ENCODE results near the gene DCP1B.

The DCP1B gene

DNA sequence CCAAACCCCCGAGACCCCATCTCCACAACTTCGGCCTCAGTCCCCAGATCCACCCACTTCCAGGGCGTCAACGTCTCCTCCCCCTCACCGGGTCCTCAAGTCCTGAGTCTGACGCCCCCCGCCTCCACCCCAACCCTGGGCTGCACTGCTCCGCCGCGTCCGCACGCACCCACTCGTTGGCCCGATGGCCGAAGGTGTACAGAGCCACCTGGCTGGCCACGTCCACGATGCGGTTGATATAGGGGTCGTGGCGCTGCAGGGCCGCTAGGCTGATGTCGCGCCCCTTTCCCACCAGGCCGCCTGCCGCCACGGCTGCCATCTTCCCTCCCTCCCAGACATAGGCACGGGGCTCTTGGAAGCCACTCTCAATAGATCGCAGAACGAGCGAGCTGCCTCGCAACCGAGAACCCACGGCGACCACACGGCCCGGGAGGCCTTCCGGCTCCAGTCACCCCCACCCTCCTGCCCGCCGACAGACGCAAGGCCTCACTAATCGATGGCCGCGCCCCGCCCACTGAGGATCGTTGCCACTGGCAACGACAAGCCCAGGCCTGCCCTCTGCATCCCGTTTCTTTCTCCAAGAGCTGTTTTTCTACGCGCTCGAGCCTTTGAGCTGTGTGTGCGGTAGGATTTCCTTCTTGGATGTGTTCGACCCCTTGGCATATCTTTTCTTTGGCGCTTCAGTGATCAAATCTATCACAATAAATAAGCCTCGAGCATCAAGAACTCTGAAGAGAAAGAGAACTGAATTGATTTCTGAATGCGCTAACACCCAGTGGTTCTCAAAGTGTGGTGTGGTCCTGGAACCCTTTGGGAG lies at the start of gene DCP1B:
Gene DCP1B (minus strand): TSS at position 345 of the 817 bp plus-strand sequence. CDS start 26 bp downstream, at position 319.
- H3K36me3 ChIP-seq (ENCODE audit: control insufficient read depth, insufficient read depth, low read length): no peaks in the 10 kb centered on the region
- no peaks in the 10 kb centered on the region for H3K4me1 ChIP-seq (ENCODE audit: control insufficient read depth, insufficient read depth, low read length)
- WGBS (ENCODE audit: insufficient coverage, insufficient read length): no CpG with 5 or more reads among the region's 55 CpGs
- DNase-seq (ENCODE audit: low read depth, low spot score): peak; percentile 88
- H3K9me3 ChIP-seq (ENCODE audit: control insufficient read depth, insufficient read depth, low read length): no peaks in the 10 kb centered on the region
- H3K4me3 ChIP-seq (ENCODE audit: low read length): peak within 1 kb of the TSS; percentile 83
- H3K27ac ChIP-seq (ENCODE audit: low read length): no peak within 1 kb of the TSS
- no peaks in the 10 kb centered on the region for H3K27me3 ChIP-seq (ENCODE audit: control insufficient read depth, insufficient read depth, low read length)

DNA sequence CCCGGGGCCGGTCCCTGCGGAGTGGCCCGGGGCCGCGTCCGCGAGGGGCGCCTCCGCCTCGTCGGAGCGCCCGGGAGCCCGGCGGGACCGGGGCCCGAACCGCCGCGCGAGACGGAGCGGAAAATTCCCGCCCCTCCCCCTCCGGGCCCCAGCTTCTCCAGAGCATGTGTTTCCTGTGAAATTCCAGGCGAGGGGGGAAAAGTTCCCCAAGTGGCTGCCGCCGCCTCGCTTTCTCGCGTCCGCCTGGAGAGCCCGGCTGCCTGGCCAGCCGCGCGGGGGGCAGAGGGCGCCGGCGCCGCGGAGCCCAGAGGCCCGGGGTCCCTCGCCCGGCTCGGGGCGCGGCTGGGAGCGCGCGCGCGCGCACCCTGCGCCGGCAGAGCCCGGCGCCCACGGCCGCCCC lies 49.4 kb upstream of the DCP1B start:
- Histone ChIP-seq H3K27me3 (ENCODE audit: control insufficient read depth, insufficient read depth, low read length) (peaks cover 29% of the 10 kb centered on the region), H3K36me3 (ENCODE audit: control insufficient read depth, insufficient read depth, low read length) (no peaks in the 10 kb centered on the region; the same call in 1 of the 2 replicates), H3K4me3 (ENCODE audit: low read length) (peak overlapping the region; percentile 45; the same call in 1 of the 2 replicates), H3K9me3 (ENCODE audit: control insufficient read depth, insufficient read depth, low read length) (no peaks in the 10 kb centered on the region), H3K27ac (ENCODE audit: low read length) (no peak overlapping the region), H3K4me1 (ENCODE audit: control insufficient read depth, insufficient read depth, low read length) (0 out of 2 replicates have a peak, but pooled peaks cover 1% of the 10 kb centered on the region)
- DNase-seq (ENCODE audit: low read depth, low spot score): no peak
- no CpG with 5 or more reads among the region's 60 CpGs for WGBS (ENCODE audit: insufficient coverage, insufficient read length)

DNA sequence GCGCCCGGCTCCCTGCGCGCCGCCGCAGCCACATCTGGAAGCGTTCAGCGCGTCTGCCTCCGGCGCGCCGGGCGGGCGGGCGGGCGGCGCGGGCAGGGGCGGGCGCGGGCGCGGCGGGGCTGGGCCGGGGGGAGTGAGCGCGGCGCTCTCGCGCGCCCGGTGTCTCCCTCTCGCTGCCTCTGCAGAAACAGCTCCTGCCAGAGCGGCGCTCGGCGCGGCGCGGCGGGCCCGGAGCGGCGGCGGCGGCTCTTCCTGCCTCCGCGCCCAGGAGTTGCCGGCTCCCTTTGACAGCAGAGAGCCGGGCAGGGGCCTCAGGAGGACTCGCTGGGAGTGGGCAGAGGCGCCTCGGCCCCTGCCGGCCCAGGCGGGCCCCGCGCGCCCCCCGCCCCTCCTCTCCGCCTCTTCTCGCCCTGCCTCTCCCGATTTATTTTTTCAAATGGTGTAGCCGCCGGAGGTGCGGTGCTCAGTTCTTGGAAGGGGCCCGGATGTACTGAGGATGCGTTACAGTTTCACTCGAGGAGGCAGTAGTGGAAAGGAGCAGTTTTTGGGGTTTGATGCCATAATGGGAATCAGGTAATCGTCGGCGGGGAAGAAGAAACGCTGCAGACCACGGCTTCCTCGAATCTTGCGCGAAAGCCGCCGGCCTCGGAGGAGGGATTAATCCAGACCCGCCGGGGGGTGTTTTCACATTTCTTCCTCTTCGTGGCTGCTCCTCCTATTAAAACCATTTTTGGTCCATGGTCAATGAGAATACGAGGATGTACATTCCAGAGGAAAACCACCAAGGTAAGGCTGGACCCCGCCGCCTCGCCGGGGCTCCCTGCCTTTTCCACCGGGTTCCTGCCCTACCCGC lies 48.8 kb upstream of the DCP1B start, which contains the start of gene CACNA1C:
Gene CACNA1C (plus strand): TSS at position 162 of the 853 bp plus-strand sequence. CDS start 576 bp downstream, at position 738.
- no peaks in the 10 kb centered on the region for H3K9me3 ChIP-seq (ENCODE audit: control insufficient read depth, insufficient read depth, low read length)
- DNase-seq (ENCODE audit: low read depth, low spot score): no peak
- WGBS (ENCODE audit: insufficient coverage, insufficient read length): no CpG with 5 or more reads among the region's 90 CpGs
- peak within 1 kb of the TSS; percentile 45; the same call in 1 of the 2 replicates for H3K4me3 ChIP-seq (ENCODE audit: low read length)
- no peaks in the 10 kb centered on the region; the same call in 1 of the 2 replicates for H3K36me3 ChIP-seq (ENCODE audit: control insufficient read depth, insufficient read depth, low read length)
- peaks cover 1% of the 10 kb centered on the region; the same call in 1 of the 2 replicates for H3K4me1 ChIP-seq (ENCODE audit: control insufficient read depth, insufficient read depth, low read length)
- H3K27me3 ChIP-seq (ENCODE audit: control insufficient read depth, insufficient read depth, low read length): peaks cover 29% of the 10 kb centered on the region
- H3K27ac ChIP-seq (ENCODE audit: low read length): no peak within 1 kb of the TSS

DNA sequence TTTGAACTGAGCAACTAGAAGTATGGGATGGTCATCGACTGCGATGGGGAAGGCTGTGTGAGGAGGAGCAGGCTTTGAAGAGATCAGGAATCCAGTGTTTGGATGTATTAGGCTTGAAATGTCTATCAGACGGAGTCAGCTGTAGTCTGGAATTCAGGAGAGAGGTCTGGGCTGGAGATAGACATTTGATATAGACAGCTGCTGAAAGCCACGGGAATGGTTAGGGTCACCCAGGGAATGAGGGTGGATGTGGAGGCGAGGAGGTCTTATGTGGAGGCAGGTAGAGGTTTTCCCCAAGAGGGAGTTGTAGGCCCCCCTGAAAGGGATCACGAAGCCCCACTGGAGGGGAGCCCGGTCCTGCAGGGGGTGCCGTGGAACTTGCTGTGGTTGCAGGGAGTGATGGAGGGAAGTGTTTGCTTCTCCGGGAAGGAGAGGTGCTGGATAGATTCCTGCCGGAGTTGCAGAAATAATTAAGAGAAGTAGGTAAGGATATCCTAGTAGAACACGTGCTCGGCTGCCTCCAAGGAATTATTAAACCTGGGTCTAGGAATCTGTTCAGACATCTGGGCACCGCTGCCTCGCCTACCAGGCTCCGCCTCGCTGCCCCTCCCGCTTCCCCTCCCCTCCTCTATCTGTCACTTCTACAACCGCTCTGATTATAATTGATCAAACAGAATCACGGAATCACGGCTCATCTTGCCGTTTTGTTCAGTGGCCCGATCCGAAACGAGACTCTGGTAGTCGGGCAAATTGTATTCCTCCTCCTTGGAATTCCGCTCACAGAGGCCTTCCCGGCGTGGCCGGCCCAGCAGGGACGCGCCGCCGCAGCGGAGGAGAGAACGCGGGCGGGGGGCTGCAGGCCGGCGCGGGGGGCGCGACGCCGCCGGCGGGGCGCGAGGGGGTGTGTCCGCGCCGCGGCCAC lies 47.7 kb upstream of the DCP1B start:
- WGBS (ENCODE audit: insufficient coverage, insufficient read length): no CpG with 5 or more reads among the region's 52 CpGs
- H3K36me3 ChIP-seq (ENCODE audit: control insufficient read depth, insufficient read depth, low read length): no peaks in the 10 kb centered on the region; the same call in 1 of the 2 replicates
- no peaks in the 10 kb centered on the region for H3K9me3 ChIP-seq (ENCODE audit: control insufficient read depth, insufficient read depth, low read length)
- no peak for DNase-seq (ENCODE audit: low read depth, low spot score)
- peaks cover 1% of the 10 kb centered on the region; the same call in 1 of the 2 replicates for H3K4me1 ChIP-seq (ENCODE audit: control insufficient read depth, insufficient read depth, low read length)
- H3K4me3 ChIP-seq (ENCODE audit: low read length): peak overlapping the region; percentile 45; the same call in 1 of the 2 replicates
- peaks cover 29% of the 10 kb centered on the region for H3K27me3 ChIP-seq (ENCODE audit: control insufficient read depth, insufficient read depth, low read length)
- no peak overlapping the region for H3K27ac ChIP-seq (ENCODE audit: low read length)

DNA sequence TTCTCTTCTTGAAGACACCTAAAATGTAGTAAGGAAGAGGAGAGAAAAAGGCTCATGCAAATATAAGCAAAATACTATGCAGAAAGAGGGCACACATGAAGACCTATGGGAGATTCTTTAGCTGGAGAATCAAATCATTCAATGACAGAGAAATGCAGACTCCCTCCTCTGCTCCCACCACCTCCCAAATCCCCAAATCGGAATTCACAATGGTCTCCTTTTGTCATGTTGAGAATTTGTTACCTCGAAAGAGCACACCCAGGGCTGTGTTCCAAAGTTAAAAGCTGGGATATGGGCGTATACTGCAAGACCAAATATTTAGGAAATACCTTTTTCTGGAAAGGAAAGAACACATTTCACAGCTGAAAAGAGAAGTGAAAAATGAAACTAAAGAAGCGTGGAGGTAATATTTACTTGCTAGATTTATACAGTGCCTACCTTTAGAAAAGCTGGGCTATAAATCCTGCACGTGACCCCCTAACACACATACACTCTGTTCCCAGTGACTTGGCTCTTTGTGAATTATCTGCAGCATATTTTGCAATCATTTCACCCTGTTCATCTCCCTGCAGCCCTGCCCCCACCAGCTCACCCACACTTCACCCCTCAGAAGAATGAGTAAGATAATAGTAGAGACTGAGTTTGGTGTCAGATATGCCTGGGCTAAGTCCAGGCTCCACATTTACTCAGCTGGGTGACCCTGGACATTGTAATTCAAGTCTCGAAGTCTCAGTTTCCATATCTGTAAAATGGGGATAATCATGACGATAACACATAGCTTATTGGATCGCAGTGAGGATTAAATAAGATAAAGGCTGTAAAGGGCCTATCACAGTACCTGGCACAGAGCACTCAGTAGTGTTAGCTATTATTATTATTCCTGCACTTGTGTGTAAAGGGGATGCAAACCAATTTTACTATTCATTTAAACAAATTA lies 45.6 kb upstream of the DCP1B start:
- no peak overlapping the region for H3K27ac ChIP-seq (ENCODE audit: low read length)
- H3K9me3 ChIP-seq (ENCODE audit: control insufficient read depth, insufficient read depth, low read length): no peaks in the 10 kb centered on the region
- no CpG with 5 or more reads among the region's 8 CpGs for WGBS (ENCODE audit: insufficient coverage, insufficient read length)
- H3K4me3 ChIP-seq (ENCODE audit: low read length): no peak overlapping the region
- H3K36me3 ChIP-seq (ENCODE audit: control insufficient read depth, insufficient read depth, low read length): no peaks in the 10 kb centered on the region; the same call in 1 of the 2 replicates
- no peak for DNase-seq (ENCODE audit: low read depth, low spot score)
- H3K4me1 ChIP-seq (ENCODE audit: control insufficient read depth, insufficient read depth, low read length): peaks cover 1% of the 10 kb centered on the region; the same call in 1 of the 2 replicates
- peaks cover 23% of the 10 kb centered on the region for H3K27me3 ChIP-seq (ENCODE audit: control insufficient read depth, insufficient read depth, low read length)

DNA sequence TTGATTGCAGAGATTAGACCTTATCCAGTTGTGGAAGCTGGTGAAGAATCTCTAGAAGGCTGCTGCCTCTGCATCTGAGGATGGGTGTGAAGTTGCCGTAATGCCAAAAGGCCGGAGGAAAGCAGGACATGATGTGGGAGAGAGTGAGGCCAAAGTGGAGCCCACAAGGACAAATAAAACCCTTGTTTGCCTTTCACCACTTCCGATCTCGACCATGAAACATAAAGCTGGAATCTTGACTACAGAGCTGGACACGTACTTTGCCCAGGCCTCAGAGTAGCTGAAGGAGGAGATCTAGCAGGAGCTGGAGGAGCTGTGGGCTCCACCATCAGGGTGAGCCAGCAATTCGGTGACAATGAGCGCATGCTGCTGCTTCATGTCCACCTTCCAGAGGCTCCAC lies 43.5 kb upstream of the DCP1B start:
- Histone ChIP-seq H3K27me3 (ENCODE audit: control insufficient read depth, insufficient read depth, low read length) (peaks cover 11% of the 10 kb centered on the region; the same call in 1 of the 2 replicates), H3K4me1 (ENCODE audit: control insufficient read depth, insufficient read depth, low read length) (peaks cover 1% of the 10 kb centered on the region; the same call in 1 of the 2 replicates), H3K9me3 (ENCODE audit: control insufficient read depth, insufficient read depth, low read length) (no peaks in the 10 kb centered on the region), H3K27ac (ENCODE audit: low read length) (no peak overlapping the region), H3K4me3 (ENCODE audit: low read length) (no peak overlapping the region), H3K36me3 (ENCODE audit: control insufficient read depth, insufficient read depth, low read length) (no peaks in the 10 kb centered on the region; the same call in 1 of the 2 replicates)
- DNase-seq (ENCODE audit: low read depth, low spot score): no peak
- WGBS (ENCODE audit: insufficient coverage, insufficient read length): no CpG with 5 or more reads among the region's 7 CpGs

DNA sequence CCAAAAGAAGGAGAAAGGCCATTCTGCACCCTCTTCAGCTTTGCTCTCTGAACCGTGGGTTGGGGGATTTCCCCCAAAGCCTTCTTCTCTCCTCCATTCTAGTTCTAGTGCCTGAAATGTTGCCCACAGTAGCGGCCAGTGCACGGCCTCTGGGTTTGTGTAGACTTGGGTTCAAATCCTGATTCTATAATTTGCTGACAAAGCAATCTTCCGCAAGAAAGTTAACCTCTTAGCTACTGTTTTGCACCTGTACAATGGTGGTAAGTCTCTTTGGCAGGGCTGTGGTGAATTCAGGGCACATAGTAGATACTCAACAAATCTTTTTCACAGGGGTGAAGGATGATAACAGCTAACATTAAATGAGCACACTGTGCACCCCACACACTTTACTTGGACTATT lies 42.7 kb upstream of the DCP1B start:
- no peaks in the 10 kb centered on the region for H3K36me3 ChIP-seq (ENCODE audit: control insufficient read depth, insufficient read depth, low read length)
- no peak overlapping the region for H3K4me3 ChIP-seq (ENCODE audit: low read length)
- H3K9me3 ChIP-seq (ENCODE audit: control insufficient read depth, insufficient read depth, low read length): no peaks in the 10 kb centered on the region
- H3K27me3 ChIP-seq (ENCODE audit: control insufficient read depth, insufficient read depth, low read length): peaks cover 8% of the 10 kb centered on the region; the same call in 1 of the 2 replicates
- H3K4me1 ChIP-seq (ENCODE audit: control insufficient read depth, insufficient read depth, low read length): peaks cover 1% of the 10 kb centered on the region; the same call in 1 of the 2 replicates
- WGBS (ENCODE audit: insufficient coverage, insufficient read length): no CpG with 5 or more reads among the region's 4 CpGs
- DNase-seq (ENCODE audit: low read depth, low spot score): no peak
- no peak overlapping the region for H3K27ac ChIP-seq (ENCODE audit: low read length)

DNA sequence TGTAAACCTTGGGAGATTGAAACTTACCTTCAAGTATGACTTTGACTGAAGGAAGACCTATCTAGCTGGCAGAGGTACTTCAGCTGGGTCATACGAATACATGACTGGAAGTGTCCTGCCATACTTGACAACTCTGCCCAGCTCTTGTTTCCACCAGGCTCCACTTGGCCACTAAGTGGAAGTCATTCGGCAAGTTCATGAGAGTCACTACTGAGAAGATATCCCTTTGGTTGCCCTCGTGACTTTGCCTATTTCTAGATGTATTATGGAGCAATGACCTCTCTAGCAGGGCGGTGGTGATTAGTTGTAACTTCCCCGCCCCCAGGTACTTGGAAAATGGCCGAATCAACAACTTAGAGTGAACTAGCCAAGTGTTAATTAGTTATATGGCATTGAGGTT lies 39.9 kb upstream of the DCP1B start:
- DNase-seq (ENCODE audit: low read depth, low spot score): no peak
- Histone ChIP-seq H3K27ac (ENCODE audit: low read length) (no peak overlapping the region), H3K4me3 (ENCODE audit: low read length) (no peak overlapping the region), H3K36me3 (ENCODE audit: control insufficient read depth, insufficient read depth, low read length) (no peaks in the 10 kb centered on the region), H3K9me3 (ENCODE audit: control insufficient read depth, insufficient read depth, low read length) (no peaks in the 10 kb centered on the region), H3K4me1 (ENCODE audit: control insufficient read depth, insufficient read depth, low read length) (no peaks in the 10 kb centered on the region; the same call in 1 of the 2 replicates), H3K27me3 (ENCODE audit: control insufficient read depth, insufficient read depth, low read length) (no peaks in the 10 kb centered on the region)
- WGBS (ENCODE audit: insufficient coverage, insufficient read length): no CpG with 5 or more reads among the region's 6 CpGs

DNA sequence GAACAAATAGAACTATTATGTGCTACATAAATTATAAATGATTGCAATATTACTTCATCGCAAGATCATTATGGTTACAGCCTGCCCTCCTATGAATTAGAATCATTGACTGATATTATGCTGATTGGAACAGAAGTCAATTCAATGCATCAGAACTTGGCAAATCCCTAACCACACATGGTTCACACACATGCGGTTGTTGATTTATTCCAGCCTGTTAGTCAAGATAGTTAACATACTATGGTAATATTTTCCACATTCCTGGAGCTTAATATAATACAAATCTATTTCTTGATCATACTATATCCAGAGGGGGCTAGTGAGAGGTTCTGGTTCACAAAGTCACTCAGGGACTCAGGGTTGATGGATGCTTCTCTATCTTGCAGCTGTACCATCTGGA lies 38.8 kb upstream of the DCP1B start:
- DNase-seq (ENCODE audit: low read depth, low spot score): no peak
- no peak overlapping the region for H3K27ac ChIP-seq (ENCODE audit: low read length)
- no peaks in the 10 kb centered on the region for H3K27me3 ChIP-seq (ENCODE audit: control insufficient read depth, insufficient read depth, low read length)
- H3K36me3 ChIP-seq (ENCODE audit: control insufficient read depth, insufficient read depth, low read length): no peaks in the 10 kb centered on the region
- no peak overlapping the region for H3K4me3 ChIP-seq (ENCODE audit: low read length)
- WGBS (ENCODE audit: insufficient coverage, insufficient read length): no CpG with 5 or more reads among the region's 2 CpGs
- H3K9me3 ChIP-seq (ENCODE audit: control insufficient read depth, insufficient read depth, low read length): no peaks in the 10 kb centered on the region
- H3K4me1 ChIP-seq (ENCODE audit: control insufficient read depth, insufficient read depth, low read length): no peaks in the 10 kb centered on the region

Data from iPS DF 6.9 (cell line).